GM18873 (cell line): ENCODE results near the gene ARHGAP18.

Experiments
- ATAC-seq: cut with Tn5 transposase; IDR thresholded peaks from one replicate; pipeline ENCODE4 v1.9.1; 2021; ENCODE audit warnings: mild to moderate bottlenecking, moderate library complexity, moderate number of reproducible peaks; ENCODE audit not compliant: unreplicated experiment, low FRiP score

The ARHGAP18 gene

GRCh38 chr6:129709769-129710449, at the start of gene ARHGAP18:
Gene ARHGAP18, minus strand, starts transcription at chr6:129710177. Its CDS starts 41 bp downstream, at chr6:129710136.
- peak; percentile 93 for ATAC-seq

- no peak for ATAC-seq
Measured at GRCh38 chr6:129755787-129756186, 45.8 kb upstream of the ARHGAP18 start.

GRCh38 chr6:129754750-129755149, 44.8 kb upstream of the ARHGAP18 start:
- ATAC-seq, result no peak

- no peak for ATAC-seq
Measured at GRCh38 chr6:129753422-129753821, 43.4 kb upstream of the ARHGAP18 start.

- no peak for ATAC-seq
Measured at GRCh38 chr6:129751384-129751783, 41.4 kb upstream of the ARHGAP18 start.

GRCh38 chr6:129750360-129750759, 40.4 kb upstream of the ARHGAP18 start:
- no peak for ATAC-seq

GRCh38 chr6:129749749-129750120, 39.8 kb upstream of the ARHGAP18 start:
- ATAC-seq, result no peak

GRCh38 chr6:129748901-129749748, 39.1 kb upstream of the ARHGAP18 start:
- ATAC-seq, result no peak

- ATAC-seq, result peak; percentile 92
Measured at GRCh38 chr6:129748212-129748900, 38.4 kb upstream of the ARHGAP18 start.

GRCh38 chr6:129747588-129748112, 37.7 kb upstream of the ARHGAP18 start:
- ATAC-seq, result no peak

GRCh38 chr6:129744880-129745237, 34.9 kb upstream of the ARHGAP18 start:
- no peak for ATAC-seq

- no peak for ATAC-seq
Measured at GRCh38 chr6:129744201-129744879, 34.4 kb upstream of the ARHGAP18 start.

GRCh38 chr6:129740013-129740412, 30.0 kb upstream of the ARHGAP18 start:
- no peak for ATAC-seq

GRCh38 chr6:129736105-129736504, 26.1 kb upstream of the ARHGAP18 start:
- ATAC-seq, result no peak

GRCh38 chr6:129733290-129733689, 23.3 kb upstream of the ARHGAP18 start:
- no peak for ATAC-seq

GRCh38 chr6:129732542-129732941, 22.6 kb upstream of the ARHGAP18 start:
- ATAC-seq, result no peak

- ATAC-seq, result no peak
Measured at GRCh38 chr6:129732034-129732433, 22.1 kb upstream of the ARHGAP18 start.

- no peak for ATAC-seq
Measured at GRCh38 chr6:129731428-129731827, 21.5 kb upstream of the ARHGAP18 start.

- no peak for ATAC-seq
Measured at GRCh38 chr6:129730477-129731165, 20.6 kb upstream of the ARHGAP18 start.

GRCh38 chr6:129726650-129727049, 16.7 kb upstream of the ARHGAP18 start:
- ATAC-seq, result no peak
